Non-pigmented ciliary epithelial cell (primary cell): ENCODE data around the gene FOXF2.
"Not testable (repeated sequence)": the region's sequence is repeated elsewhere in the genome, so short reads cannot be mapped to it uniquely, and the experiment has no call there.

ENCODE experiments used
- DNase-seq: peaks from one replicate; pipeline ENCODE4 v3.0.0-alpha.2; 2010; ENCODE audit warnings: low read depth

The FOXF2 gene

DNA sequence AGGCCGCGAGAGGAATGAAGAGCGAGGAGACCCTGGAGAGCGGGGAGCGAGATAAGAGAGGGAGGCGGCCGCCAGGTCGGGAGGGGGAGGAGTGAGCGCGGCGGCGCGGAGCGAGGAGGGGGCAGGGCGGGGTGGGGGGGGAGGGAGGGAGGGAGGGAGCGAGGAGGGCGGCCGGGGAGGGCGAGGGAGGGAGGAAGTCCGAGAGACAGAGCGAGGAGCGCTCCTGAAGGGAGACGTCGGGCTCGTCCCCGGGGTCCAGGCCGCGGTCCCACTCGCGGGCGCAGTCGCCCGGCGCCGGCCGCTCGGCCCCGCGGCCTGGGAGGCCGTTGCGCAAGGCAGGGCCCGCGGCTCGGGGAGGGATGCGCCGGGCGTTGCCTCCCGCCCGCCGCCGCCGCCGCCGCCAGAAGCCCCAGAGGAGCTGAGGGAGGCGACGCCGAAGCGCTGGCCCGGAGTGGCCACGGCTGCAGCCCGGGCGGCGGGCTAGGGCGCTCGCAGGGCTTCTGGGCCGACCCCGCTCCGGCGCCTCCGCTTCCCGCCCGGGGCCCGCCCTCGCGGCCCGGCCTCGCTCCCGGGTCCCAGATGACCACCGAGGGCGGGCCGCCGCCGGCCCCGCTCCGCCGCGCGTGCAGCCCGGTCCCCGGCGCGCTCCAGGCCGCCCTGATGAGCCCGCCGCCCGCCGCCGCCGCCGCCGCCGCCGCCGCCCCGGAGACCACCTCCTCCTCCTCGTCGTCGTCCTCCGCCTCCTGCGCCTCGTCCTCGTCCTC, at the start of gene FOXF2:
Gene FOXF2, plus strand, starts transcription at position 208 of the 764 bp plus-strand sequence. Its CDS starts 372 bp downstream, at position 580.
- no peak for DNase-seq

DNA sequence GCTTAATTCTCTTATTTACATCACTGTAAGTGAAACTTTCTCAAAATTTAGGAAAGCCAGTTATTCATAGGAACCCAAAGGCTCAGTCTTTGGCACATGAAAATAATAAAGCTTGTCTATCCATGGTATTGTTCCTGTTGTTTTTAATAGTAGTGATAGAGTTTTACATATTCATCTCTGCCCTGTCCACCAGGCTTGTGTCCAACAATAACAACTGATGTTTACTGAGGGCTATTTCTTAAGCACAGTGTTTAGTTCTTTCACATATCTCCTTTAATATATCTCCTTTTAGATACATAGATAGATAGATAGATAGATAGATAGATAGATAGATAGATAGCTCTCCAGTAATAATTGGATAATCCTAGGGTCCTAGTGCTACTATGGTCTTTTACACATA, 43.3 kb upstream of the FOXF2 start:
- no peak for DNase-seq

DNA sequence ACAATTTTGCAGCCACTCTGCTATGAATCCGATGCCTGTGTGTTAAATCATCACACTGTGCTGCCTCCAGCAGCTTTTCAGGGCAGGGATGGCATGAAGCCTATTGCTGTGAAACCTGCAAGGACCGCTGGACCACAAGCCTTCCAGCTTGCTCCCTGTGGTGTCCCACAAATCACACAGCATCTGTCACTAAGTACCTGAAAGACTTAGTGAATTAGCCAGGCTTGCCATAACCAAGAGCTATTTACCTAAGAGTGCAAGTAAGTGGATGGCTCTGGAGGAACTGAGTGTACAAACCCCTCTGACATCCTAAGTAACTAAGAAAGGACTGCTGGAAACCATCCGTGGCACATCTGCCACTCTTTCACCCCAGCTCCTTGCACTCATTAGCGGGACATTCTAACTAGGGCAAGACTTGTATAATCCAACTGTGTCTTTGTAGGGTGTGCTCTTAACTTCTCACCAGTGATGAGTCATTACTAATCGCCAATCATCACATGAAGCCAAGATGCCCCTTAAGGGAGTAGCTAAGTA, 42.8 kb upstream of the FOXF2 start:
- no peak for DNase-seq

DNA sequence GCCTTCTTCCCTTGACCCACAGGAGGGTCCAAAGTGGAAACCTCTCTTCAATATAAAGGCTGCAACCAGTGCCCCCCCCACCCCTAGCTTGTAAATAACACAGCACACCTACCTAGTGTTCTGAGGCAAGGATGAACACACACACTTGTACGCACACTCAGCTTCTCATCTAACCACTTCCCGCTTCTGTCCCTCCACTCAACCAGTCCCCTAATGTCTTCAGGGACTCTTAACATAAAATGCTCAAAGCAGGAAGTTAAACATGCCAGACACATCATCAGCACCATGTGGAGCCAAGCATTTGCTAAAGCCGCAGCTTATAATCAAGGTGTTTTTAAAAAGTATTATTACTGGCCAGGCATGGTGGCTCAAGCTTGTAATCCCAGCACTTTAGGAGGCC, 42.2 kb upstream of the FOXF2 start:
- DNase-seq, result no peak

DNA sequence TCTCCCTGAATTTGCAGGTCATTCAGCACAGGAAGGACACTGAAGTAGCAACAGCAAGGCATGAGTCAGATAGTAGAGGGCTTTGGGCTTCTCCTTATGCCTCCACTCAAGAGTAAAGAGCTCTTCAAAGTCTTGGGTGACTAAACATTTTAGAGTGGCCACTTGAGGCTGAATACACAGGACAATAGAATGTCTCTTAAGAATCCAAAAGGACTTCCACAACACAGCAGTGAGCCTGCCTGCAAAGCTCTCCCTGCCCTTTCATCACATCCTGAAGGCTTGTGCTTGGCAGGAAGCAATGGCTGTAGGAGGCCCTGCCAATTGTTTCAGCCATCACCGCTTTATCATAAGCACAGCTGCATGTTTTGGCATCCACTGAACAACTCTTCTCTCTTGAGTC, 40.7 kb upstream of the FOXF2 start:
- DNase-seq, result no peak

DNA sequence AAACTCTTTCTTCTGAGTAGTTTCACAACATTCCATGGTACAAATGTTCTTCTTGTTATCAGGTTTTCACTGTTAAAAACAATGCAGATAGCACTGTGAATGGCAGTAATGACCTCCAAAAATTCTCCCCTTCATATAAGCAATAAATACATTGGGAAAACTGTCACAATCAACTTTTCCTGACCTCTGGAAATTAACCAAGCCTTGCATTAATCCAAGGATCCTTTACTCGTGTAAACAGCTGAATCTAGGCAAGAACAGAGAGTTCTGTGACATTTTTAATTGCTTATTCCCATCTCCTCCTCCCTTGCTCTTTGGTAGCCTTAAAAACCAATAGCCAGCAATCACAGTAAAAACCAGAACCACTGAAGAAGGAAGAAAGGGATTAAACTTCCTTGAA, 39.7 kb upstream of the FOXF2 start:
- DNase-seq, result no peak

DNA sequence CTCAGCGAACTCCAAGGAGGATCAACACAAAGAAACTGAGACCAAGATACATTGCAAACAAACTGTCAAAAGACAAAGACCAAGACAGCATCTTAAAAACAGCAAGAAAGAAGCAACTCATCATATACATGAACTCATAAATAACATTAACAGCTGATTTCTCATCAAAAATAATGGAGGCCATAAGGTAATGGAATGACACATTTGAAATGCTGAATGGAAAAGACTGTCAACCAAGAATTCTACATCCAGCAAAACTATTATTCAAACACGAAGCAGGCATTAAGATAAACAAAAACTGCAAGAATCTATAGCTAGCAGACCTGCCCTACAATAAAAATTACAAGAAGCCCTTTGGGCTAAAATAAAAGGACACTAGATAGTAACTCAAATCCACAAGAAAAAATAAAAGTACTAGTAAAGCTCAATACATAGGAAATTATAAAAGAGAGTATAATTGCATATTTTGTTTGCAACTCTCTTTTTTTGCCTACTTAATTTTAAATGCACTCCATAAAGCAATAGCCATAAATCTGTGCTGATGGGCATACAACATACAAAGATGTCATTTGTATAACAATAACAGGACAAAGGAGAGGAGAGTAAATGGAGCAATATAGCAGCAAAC, 37.9 kb upstream of the FOXF2 start:
- no peak for DNase-seq

DNA sequence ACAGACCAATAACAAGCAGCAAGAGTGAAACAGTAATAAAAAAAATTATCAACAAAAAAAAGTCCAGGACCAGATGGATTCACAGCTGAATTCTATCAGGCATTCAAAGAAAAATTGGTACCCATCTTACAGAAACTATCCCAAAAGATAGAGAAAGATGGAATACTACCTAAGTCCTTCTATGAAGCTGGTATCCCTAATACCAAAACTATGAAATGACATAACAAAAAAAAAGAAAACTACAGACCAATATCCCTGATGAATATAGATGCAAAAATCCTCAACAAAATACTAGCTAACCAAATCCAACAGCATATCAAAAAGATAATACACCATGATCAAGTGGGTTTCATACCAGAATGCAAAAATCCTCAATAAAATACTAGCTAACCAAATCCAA, 34.3 kb upstream of the FOXF2 start:
- DNase-seq, result not testable (repeated sequence)

DNA sequence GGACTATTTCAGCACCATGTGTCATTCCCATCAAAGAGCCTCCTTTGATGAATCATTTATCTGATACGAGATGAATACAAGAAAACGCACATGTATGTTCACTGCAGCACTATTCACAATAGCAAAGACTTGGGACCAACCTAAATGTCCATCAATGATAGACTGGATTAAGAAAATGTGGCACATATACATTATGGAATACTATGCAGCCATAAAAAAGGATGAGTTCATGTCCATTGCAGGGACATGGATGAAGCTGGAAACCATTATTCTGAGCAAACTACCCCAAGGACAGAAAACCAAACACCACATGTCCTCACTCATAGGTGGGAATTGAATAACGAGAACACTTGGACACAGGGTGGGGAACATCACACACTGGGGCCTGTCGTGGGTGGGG, 27.7 kb upstream of the FOXF2 start:
- not testable (repeated sequence) for DNase-seq

DNA sequence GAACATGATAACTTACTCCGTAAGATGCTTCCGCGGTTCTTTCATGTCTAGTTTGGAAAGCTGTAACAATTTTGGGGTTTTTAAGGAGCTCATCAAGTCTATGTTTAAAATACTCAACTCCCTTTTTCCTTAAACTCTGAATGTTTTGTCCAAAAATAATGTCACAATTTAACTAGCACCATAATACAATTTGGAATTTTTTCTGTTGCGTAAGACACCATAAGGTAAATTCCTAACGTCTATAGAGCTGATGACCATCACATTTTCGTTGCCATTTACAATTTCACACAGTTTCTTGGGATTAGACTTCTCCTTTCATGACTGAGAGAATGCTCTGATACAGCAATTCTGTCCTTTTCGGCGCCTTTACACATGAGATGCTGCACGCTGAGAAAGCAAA, 26.7 kb upstream of the FOXF2 start:
- DNase-seq, result no peak

DNA sequence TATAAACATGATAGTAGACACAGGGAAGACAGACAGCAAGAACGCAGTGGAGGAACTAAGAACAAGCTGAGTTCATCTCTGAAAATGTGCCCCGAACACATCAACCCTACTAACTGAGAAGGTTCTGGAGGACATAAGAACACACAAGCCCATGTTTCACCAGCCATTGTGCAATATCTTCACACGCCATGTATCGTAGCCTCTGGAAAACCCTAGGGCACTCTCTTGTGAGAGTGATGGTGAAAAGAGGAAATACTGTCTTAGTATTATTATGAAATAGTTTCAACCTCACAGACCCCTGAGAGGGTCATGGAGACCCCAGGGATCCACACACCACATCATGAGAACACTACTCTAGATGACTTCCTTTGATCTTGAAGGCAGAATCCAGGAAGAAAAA, 26.1 kb upstream of the FOXF2 start:
- DNase-seq, result no peak

DNA sequence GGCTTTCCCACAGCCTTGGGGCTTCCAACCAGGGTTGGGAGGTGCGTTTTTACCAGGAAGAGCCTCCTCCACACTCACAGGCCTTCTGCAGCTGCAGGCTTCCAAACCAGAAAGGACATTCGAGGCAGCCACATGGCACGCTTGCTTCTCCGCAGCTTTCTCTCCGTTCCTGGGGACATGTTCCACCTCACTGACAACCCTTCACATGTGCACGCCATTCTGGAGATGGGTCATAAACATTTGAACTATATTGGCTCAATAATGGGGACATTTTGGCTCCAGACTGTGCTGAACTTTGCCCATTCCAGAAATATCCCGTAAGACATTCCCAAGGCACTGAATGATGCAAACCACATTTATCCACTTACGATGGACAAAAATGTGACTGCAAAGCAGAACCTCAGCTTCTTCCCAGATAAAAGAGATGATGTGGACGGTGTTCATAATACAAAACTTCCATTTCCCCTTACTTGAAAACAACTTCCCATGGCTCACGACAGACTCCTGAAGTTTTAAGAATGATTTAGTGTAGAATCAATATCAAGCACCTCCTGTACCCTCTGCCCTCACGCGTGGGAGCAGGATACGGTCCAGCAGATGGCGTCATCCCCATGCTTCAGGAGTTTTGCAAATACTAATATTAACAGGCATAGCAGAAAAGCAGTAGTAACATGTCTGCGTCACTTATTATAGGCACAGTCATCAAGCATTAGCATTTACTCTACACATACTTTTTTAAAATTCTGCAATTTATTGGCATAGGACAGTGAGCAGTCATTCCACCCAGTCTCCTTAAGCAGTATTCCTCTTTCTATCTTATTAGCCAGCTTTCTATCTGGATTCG, 25.4 kb upstream of the FOXF2 start:
- no peak for DNase-seq

DNA sequence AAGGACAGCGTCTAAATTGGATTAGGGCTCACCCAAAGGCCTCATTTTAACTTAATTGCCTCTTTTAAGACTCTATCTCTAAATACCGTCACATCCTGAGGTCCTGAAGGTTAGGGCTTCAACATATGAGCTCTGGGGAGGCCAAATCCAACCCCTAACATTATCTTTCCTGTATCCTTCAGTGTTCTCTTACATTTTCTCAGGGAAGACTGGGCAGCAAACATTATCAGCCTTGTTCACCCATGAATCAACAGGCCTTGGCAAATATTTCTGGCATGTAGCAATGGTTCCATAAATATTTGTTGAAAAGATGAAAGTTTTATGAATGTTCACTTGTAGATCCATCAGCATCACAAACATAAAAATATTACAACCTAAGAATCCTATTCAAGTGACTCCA, 24.6 kb upstream of the FOXF2 start:
- DNase-seq, result no peak

DNA sequence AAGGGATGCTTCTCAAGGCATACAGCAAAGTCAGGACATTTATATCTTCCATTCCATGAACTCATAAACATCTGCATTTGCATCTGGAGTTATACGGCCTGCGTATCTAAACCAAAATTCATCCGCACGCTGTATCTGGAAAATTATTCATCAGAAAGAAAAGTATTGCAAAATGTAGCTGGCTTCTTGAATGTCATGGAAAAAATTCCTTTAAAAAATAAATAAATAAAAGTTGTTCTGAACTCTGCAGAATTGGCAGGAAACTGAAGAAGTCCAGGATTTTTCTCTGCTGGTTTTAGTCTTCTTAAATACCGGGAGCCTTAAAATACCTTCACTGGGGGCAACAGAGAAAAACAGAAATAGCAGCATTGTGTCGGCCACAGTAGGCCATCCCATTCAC, 23.7 kb upstream of the FOXF2 start:
- DNase-seq, result no peak

DNA sequence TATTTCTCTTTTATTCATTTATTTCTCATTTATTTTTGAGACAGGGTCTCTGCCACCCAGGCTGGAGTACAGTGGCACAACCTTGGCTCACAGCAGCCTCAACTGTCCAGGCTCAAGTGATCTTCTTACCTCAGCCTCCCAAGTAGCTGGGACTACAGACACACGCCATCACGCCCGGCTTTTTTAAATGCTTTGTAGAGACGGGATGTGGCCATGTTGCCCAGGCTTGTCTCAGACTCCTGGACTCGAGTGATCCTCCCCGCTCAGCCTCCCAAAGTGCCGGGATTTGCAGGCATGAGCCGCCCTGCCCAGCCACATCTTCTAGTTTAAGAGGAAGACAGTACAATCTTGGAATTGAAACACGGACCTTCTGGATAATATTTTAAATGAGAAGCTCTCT, 21.6 kb upstream of the FOXF2 start:
- no peak for DNase-seq

DNA sequence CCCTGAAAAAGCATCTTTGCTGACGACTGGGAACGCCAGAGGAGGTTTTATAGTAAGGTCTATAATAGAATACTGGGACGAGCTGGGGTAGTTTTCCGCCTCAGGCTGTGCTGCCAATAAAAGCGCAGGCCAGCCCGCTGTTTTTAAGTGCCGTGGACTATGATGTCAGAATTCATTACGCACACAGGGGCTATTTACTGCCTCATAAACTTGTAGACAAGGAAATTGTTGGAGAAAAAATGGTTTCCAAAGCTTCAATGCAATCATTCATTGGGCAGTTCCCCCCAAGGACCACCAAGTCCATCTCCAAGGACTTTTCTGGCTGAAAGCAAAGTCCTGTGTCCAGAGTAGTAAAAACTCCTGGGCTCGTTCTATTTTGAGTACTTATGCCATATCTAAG, 20.4 kb upstream of the FOXF2 start:
- no peak for DNase-seq

DNA sequence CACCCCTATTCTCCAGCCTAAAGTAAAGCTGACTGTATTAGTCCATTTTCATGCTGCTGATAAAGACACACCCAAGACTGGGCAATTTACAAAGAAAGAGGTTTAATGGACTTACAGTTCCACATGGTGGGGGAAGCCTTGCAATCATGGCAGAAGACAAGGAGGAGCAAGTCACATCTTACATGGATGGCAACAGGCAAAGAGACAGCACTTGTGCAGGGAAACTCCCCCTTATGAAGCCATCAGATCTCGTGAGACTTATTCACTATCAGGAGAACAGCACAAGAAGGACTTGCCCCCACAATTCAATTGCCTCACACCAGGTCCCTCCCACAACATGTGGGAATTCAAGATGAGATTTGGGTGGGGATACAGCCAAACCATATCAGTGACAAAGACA, 19.7 kb upstream of the FOXF2 start:
- not testable (repeated sequence) for DNase-seq

DNA sequence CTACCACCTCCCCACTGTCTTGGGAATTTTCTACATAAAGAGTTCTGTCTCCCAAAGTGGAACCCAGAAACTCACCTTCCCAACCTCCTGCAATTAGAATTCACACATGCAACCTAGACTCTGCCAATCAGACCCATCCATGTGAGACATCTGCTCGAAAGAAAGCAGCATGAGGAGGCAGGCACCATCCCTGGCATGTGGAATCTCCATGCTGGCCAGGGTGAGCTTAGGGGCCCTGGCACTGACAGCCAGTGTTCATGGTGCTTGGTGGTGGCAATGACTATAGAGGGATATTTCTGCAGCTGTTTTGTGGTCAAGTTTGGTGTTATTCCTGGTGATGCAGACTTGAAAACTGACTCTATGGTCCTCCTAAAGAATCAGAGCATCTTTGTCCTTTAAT, 17.4 kb upstream of the FOXF2 start:
- DNase-seq, result no peak

DNA sequence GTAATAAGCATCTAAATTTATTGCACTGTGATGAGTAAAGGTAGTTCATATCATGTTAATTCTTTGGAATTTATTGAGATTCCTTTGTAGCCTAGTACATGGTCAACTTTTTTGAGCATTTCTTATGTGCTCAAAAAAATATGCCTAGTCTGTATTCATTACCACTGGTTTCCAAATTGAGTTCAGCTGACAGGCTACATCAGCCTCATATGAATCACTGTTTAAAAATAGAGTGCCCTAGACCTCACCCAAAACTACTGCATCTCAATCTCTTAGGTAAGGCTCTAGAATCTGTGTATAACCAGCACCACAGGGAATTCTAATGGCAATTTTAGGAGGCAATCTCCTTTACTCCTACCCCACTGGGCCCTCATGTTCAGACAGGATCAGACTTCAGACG, 16.7 kb upstream of the FOXF2 start:
- no peak for DNase-seq

DNA sequence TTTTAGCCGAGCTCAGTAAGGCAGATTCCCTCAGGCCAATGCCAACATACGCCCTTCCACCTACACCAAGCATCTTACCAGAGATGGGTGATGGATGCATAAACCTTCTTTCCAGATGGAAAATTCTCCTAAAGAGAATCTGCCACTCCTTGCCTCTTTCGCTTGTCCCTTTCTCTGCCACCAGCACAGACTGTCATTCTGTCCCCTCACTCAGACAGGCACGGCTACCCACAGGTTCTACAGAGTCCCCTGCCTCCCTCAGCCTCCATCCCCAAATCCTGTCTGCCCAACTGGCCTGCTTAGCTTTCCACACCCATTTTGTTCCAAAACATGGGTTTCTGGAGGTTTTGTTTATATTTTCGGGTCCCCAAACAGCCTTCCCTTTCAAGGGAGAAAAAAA, 12.7 kb upstream of the FOXF2 start:
- no peak for DNase-seq

DNA sequence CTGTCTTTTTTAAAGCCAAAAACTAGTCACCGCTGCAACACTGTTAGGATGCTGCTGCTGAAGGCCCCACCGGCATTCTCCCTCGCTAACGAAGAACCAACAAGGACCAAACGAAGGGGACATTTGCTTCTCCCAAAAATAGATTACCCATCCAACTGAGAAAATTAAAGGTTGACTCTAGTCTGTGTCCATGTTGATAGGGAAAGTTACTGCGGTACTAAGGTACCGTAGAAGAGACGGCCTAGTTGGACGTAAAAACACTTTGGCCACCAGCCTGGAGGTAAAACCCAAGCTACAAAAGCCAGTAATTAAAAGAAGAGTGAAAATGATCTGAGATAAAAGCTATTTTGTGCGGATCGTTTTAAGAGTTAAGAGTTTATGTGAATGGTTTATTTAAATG, 11.8 kb upstream of the FOXF2 start:
- DNase-seq, result no peak

DNA sequence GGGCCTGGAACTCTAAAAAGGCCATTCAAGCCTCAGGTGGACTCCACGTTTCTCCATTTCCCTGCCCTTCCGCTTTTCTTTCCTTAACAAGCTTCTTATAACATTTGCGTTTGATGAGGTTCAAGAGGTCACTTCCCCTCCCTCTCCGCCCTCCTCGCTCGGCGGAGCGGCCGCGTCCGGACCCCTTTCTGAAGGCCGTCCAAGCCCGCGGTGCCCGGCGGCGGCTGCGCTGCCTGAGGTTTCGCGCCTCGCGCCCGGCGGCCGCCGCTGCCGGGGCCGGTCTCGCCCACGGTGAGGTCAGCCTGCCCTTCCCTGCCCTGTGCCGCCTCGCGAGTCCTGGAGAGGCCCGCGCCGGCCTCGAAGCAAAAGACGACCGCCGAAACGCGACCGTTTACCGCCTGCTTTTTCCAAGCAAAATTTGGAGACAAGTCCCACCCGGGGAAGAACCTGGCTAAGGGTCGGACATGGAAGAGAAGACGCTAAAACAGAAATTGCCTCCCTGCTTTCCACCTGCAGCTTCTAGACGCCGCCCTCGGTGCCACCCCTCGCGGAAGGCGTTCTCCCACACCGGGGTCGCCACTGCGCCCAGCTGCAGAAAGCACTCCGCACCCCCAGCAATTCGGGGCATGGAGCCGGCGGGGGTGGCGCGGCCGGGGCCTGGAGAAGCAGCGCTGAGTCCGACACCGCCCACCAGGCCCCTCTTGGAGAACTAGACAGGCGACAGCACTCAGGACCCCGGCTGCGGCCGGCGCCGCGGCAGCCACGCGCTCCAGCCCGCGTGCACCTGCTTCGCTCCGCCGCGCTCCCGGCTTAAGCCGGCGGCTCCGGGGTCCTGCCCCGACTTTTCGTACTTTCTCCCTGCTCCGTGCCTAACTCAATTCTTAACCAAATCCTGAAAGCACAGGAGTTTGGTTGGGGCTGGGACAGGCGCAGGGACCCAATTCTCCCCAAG, 11.0 kb upstream of the FOXF2 start:
- no peak for DNase-seq
